HG02610 (cell line): ENCODE data around the gene FKBP10.
"Not testable (repeated sequence)": the region's sequence is repeated elsewhere in the genome, so short reads cannot be mapped to it uniquely, and the experiment has no call there.

ENCODE experiments used
- ATAC-seq: cut with Tn5 transposase; IDR thresholded peaks from one replicate; pipeline ENCODE4 v1.9.1; 2021; ENCODE audit warnings: mild to moderate bottlenecking, moderate library complexity; ENCODE audit not compliant: unreplicated experiment

Gene FKBP10

GRCh38 chr17:41812381-41813151 is at the start of gene FKBP10:
FKBP10 (plus strand) TSS chr17:41813004; CDS start chr17:41813035, 31 bp downstream.
- no peak for ATAC-seq

- ATAC-seq = no peak
Observed at GRCh38 chr17:41763327-41763726, 49.5 kb upstream of the FKBP10 start.

- no peak for ATAC-seq
Observed at GRCh38 chr17:41766135-41766534, 46.7 kb upstream of the FKBP10 start.

GRCh38 chr17:41767324-41768042 is 45.3 kb upstream of the FKBP10 start:
- ATAC-seq = no peak

- no peak for ATAC-seq
Observed at GRCh38 chr17:41768682-41769288, 44.0 kb upstream of the FKBP10 start.

GRCh38 chr17:41769346-41769862 is 43.4 kb upstream of the FKBP10 start:
- no peak for ATAC-seq

- no peak for ATAC-seq
Observed at GRCh38 chr17:41769985-41770384, 42.8 kb upstream of the FKBP10 start.

- no peak for ATAC-seq
Observed at GRCh38 chr17:41771389-41772206, 41.2 kb upstream of the FKBP10 start.

GRCh38 chr17:41772218-41772585 is 40.6 kb upstream of the FKBP10 start:
- no peak for ATAC-seq

GRCh38 chr17:41772586-41773189 is 40.1 kb upstream of the FKBP10 start:
- ATAC-seq = no peak

- no peak for ATAC-seq
Observed at GRCh38 chr17:41773190-41773588, 39.6 kb upstream of the FKBP10 start.

- ATAC-seq = no peak
Observed at GRCh38 chr17:41773731-41774193, 39.0 kb upstream of the FKBP10 start.

GRCh38 chr17:41775394-41776226 is 37.2 kb upstream of the FKBP10 start:
- ATAC-seq = no peak

- not testable (repeated sequence) for ATAC-seq
Observed at GRCh38 chr17:41776262-41776900, 36.4 kb upstream of the FKBP10 start.

- ATAC-seq = no peak
Observed at GRCh38 chr17:41777157-41777573, 35.6 kb upstream of the FKBP10 start.

- ATAC-seq = no peak
Observed at GRCh38 chr17:41777574-41778188, 35.1 kb upstream of the FKBP10 start.

GRCh38 chr17:41779954-41780353 is 32.9 kb upstream of the FKBP10 start:
- ATAC-seq = no peak

GRCh38 chr17:41781404-41782110 is 31.2 kb upstream of the FKBP10 start:
- no peak for ATAC-seq
